CD8-positive, alpha-beta memory T cell (primary cell): ENCODE results near the gene SLC28A1. TPM values are rescaled to one million over a fixed set of nuclear protein-coding genes. Genes with fewer than 3 reads are reported as not detected.

Experiments
- CTCF ChIA-PET: fragments of 350-600 bp; sonication (Branson Sonifier 250); formaldehyde crosslinking; loops from one replicate; lab custom pipeline; 2021; ENCODE audit warnings: antibody characterized with exemption; lab: Charles Lee
- POLR2A ChIA-PET: fragments of 350-600 bp; sonication (Branson Sonifier 250); formaldehyde crosslinking; loops from one replicate; lab custom pipeline; 2021; ENCODE audit warnings: antibody characterized with exemption; lab: Charles Lee
- DNase-seq, 5 donors: peaks; one replicate each; pipeline versions ENCODE4 v3.0.0 to v3.0.0-alpha.2; 2020 to 2022; ENCODE audit warnings: mixed read lengths in 1 of 5
- H3K27ac ChIP-seq: one replicate; pipeline ENCODE4 v1.7.0; 2013; ENCODE audit warnings: low read depth, mild to moderate bottlenecking, low read length, moderate library complexity
- H3K27me3 ChIP-seq: 2 replicates; pipeline ENCODE4 v1.7.0; 2013; ENCODE audit warnings: low read length, mild to moderate bottlenecking; ENCODE audit not compliant: insufficient read depth, poor library complexity, severe bottlenecking
- H3K36me3 ChIP-seq: 2 replicates; pipeline ENCODE4 v1.7.0; 2013; ENCODE audit warnings: mild to moderate bottlenecking, low read length, moderate library complexity; ENCODE audit not compliant: insufficient read depth
- H3K4me1 ChIP-seq: 2 replicates; pipeline ENCODE4 v1.7.0; 2013; ENCODE audit warnings: mild to moderate bottlenecking, low read length, moderate library complexity; ENCODE audit not compliant: insufficient read depth
- H3K4me3 ChIP-seq: 2 replicates; pipeline ENCODE4 v1.7.0; 2013; ENCODE audit warnings: mild to moderate bottlenecking, low read length
- H3K9me3 ChIP-seq: 2 replicates; pipeline ENCODE4 v1.7.0; 2013; ENCODE audit warnings: mild to moderate bottlenecking, low read length
- H3K27ac Mint-ChIP-seq, 8 donors: one replicate each; pipeline ENCODE4 v1.8.0; 2020 to 2021; ENCODE audit warnings: mixed read lengths in 8 of 8, mild to moderate bottlenecking in 6 of 8, inconsistent platforms in 3 of 8, moderate library complexity in 3 of 8
- H3K27me3 Mint-ChIP-seq, 2 donors: one replicate each; pipeline ENCODE4 v1.8.0; 2020 to 2021; ENCODE audit warnings: mixed read lengths in 2 of 2, mild to moderate bottlenecking in 1 of 2, moderate library complexity in 1 of 2
- H3K36me3 Mint-ChIP-seq, 3 donors: one replicate each; pipeline ENCODE4 v1.8.0; 2020 to 2021; ENCODE audit warnings: mixed read lengths in 3 of 3, inconsistent platforms in 1 of 3, mild to moderate bottlenecking in 1 of 3
- H3K4me1 Mint-ChIP-seq, 3 donors: one replicate each; pipeline ENCODE4 v1.8.0; 2020 to 2021; ENCODE audit warnings: mixed read lengths in 3 of 3, inconsistent platforms in 1 of 3, mild to moderate bottlenecking in 1 of 3
- H3K4me3 Mint-ChIP-seq, 7 donors: one replicate each; pipeline ENCODE4 v1.8.0; 2020 to 2021; ENCODE audit warnings: mixed read lengths in 7 of 7, mild to moderate bottlenecking in 6 of 7, moderate library complexity in 4 of 7, inconsistent platforms in 2 of 7
- H3K9me3 Mint-ChIP-seq, 5 donors: one replicate each; pipeline ENCODE4 v1.8.0; 2020 to 2022; ENCODE audit warnings: mixed read lengths in 5 of 5, mild to moderate bottlenecking in 3 of 5, moderate library complexity in 2 of 5, inconsistent platforms in 1 of 5
- polyA plus RNA-seq: library from polyadenylated mRNA; unstranded; fragments of 300-500 nt; fragmentation: Illumina TruSeq; gene quantifications from one replicate; pipeline ENCODE4 v1.2.3, GENCODE V29; 2021
- total RNA-seq, 2 experiments: library from RNA; stranded (reverse); gene quantifications; one replicate each; pipeline ENCODE4 v1.2.3, GENCODE V29; 2021

The SLC28A1 gene
- total and polyA plus RNA-seq, 3 experiments from 2014 or later = not detected

- CTCF ChIA-PET = interaction anchor here (1.4 kb wide), 1 partner anchor 10 kb away, joined by 3 read pairs; the partner anchor contains the start of gene PDE8A
- H3K36me3 Mint-ChIP-seq = no peaks in the 10 kb centered on the region
- H3K4me1 ChIP-seq = peaks cover 23% of the 10 kb centered on the region
- no peak for DNase-seq
- H3K4me3 Mint-ChIP-seq = peak overlapping the region in 1 of 7 donors; percentile 3
- no peaks in the 10 kb centered on the region for H3K9me3 Mint-ChIP-seq
- H3K36me3 ChIP-seq = no peaks in the 10 kb centered on the region
- H3K9me3 ChIP-seq = no peaks in the 10 kb centered on the region
- H3K27me3 ChIP-seq = no peaks in the 10 kb centered on the region
- peaks cover 50 to 62% (median 51%) of the 10 kb centered on the region in 3 donors for H3K4me1 Mint-ChIP-seq
- H3K27ac Mint-ChIP-seq = peak overlapping the region in 4 of 8 donors; percentile 36 to 66 (median 50)
- H3K4me3 ChIP-seq = no peak overlapping the region
- H3K27ac ChIP-seq = no peak overlapping the region
- H3K27me3 Mint-ChIP-seq = peaks cover 0 to 1% of the 10 kb centered on the region in 2 donors
- POLR2A ChIA-PET = no interaction called here
These were observed 106.7 kb downstream of the SLC28A1 start for GRCh38 chr15:84991014-84991712.

GRCh38 chr15:84992157-84992944 lies 107.9 kb downstream of the SLC28A1 start:
- H3K4me3 Mint-ChIP-seq = peak overlapping the region in 1 of 7 donors; percentile 12

More at GRCh38 chr15:84992157-84992944, 107.9 kb downstream of the SLC28A1 start:
- Histone ChIP-seq H3K36me3 (no peaks in the 10 kb centered on the region), H3K27me3 (no peaks in the 10 kb centered on the region), H3K9me3 (no peaks in the 10 kb centered on the region), H3K4me3 (no peak overlapping the region), H3K27ac (no peak overlapping the region), H3K4me1 (peaks cover 23% of the 10 kb centered on the region)
- peaks cover 40 to 58% (median 42%) of the 10 kb centered on the region in 3 donors for H3K4me1 Mint-ChIP-seq
- no peaks in the 10 kb centered on the region for H3K9me3 Mint-ChIP-seq
- ChIA-PET CTCF (interaction anchor here (2.9 kb wide), 1 partner anchor 12 kb away, joined by 7 read pairs; no protein-coding TSS in a partner anchor), POLR2A (no interaction called here)
- H3K36me3 Mint-ChIP-seq = no peaks in the 10 kb centered on the region
- H3K27me3 Mint-ChIP-seq = peaks cover 0 to 1% of the 10 kb centered on the region in 2 donors
- H3K27ac Mint-ChIP-seq = peak overlapping the region in 4 of 8 donors; percentile 22 to 50 (median 24)
- DNase-seq = no peak

Other genes starting within 250 kb of the SLC28A1 start
- gene WDR73, start 230.4 kb upstream of the SLC28A1 start, total RNA-seq = 10 to 100 TPM; 26.7 to 27.7 TPM
- gene WDR73, start 230.4 kb upstream of the SLC28A1 start, polyA plus RNA-seq = 14.8 TPM
- gene NMB, start 226.5 kb upstream of the SLC28A1 start, total RNA-seq = 1 to 10 TPM; 3.6 to 5.2 TPM
- gene NMB, start 226.5 kb upstream of the SLC28A1 start, polyA plus RNA-seq = 3.9 TPM
- 100 to 1,000 TPM; 132 to 133 TPM for gene SEC11A, start 168.5 kb upstream of the SLC28A1 start, total RNA-seq
- gene SEC11A, start 168.5 kb upstream of the SLC28A1 start, polyA plus RNA-seq = 134 TPM
- 10 to 100 TPM; 31.2 to 33.1 TPM for gene ZNF592, start 136.1 kb upstream of the SLC28A1 start, total RNA-seq
- 10.4 TPM for gene ZNF592, start 136.1 kb upstream of the SLC28A1 start, polyA plus RNA-seq
- gene ALPK3, start 67.3 kb upstream of the SLC28A1 start, total RNA-seq = under 1 TPM; 0.07 to 0.18 TPM
- 0.03 TPM for gene ALPK3, start 67.3 kb upstream of the SLC28A1 start, polyA plus RNA-seq
- 10 to 100 TPM; 14.3 to 17.6 TPM for gene PDE8A, start 97.2 kb downstream of the SLC28A1 start, total RNA-seq
- gene PDE8A, start 97.2 kb downstream of the SLC28A1 start, polyA plus RNA-seq = 4.4 TPM